WI38 (cell line): ENCODE data around the gene PROKR2.

Source experiments
- H3K4me3 ChIP-seq: 2 replicates; pipeline ENCODE4 v1.5.1; 2011; ENCODE audit warnings: low read depth, mild to moderate bottlenecking, control low read depth, low read length
- CTCF ChIP-seq: IDR thresholded peaks from 2 replicates; pipeline ENCODE4 v1.5.1; 2012; ENCODE audit warnings: low read depth, mild to moderate bottlenecking, control low read depth, low read length

The PROKR2 gene

DNA sequence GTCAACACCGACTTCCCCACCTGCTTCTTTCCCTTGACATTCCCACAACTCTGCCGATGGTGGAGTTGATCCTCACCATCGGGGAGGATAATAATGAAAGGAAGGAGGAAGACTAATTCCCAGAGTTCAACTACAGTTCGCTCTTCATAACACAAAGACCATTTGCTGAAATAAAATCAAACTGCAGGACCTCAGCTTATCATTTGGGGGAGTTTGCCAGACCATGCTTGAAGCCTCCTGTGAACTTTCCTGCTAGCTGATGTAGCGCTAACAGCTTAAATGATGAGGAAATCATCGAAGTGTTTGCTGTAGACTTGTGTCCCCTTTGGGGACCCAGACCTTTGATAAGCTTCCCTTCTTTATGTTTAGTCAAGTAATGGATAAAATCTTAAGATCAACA lies 26.2 kb downstream of the PROKR2 start:
- H3K4me3 ChIP-seq, result no peak overlapping the region
- no peak for TF ChIP-seq CTCF

GRCh38 chr20:5282561-5282960 lies 34.2 kb downstream of the PROKR2 start:
- no peak overlapping the region for H3K4me3 ChIP-seq
- no peak for TF ChIP-seq CTCF

DNA sequence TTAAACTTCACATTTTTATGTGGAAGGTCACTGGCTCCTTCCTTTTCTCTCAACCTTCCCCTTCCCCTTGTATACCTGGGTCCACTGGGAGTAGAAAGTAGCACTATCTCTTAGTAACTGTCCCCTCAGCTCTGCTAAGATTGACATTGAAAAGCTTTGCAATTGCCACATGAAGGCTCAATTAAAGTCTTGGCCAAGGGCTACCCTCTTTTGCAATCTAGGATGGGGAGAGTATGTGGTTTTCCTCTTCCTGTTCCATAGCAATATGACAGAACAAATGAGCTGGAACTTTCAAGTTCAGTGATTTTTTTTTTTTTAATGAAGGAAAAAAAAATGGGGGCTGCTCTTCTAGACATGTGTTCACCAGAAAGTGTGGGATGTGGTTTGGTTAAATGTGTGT lies 37.1 kb downstream of the PROKR2 start:
- no peak overlapping the region for H3K4me3 ChIP-seq
- no peak for TF ChIP-seq CTCF

GRCh38 chr20:5272268-5272667 lies 44.5 kb downstream of the PROKR2 start:
- no peak overlapping the region for H3K4me3 ChIP-seq
- no peak for TF ChIP-seq CTCF

- no peak for TF ChIP-seq CTCF
- H3K4me3 ChIP-seq, result no peak overlapping the region
Measured at GRCh38 chr20:5270603-5271002, 46.2 kb downstream of the PROKR2 start.

- TF ChIP-seq CTCF, result no peak
- H3K4me3 ChIP-seq, result no peak overlapping the region
Measured at GRCh38 chr20:5268449-5268848, 48.3 kb downstream of the PROKR2 start.

DNA sequence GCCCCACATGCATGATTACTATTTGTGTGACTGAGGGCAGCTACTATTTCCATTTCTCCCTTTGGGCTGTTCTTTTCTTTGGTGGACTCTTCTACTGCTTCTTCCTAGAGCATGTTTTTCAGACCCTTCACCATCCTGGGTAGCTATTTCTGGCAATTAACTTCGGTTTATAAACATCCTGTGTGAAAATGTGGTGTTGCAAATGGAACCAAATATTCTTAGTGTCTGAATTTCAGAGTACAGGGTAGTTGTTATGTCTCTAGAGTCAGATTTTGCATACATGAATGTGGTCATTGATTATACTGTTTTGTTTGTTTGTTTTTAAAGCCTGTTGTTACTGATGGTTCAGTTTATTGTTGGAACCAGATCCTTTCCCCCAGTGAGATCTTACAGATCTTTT lies 49.7 kb downstream of the PROKR2 start:
- no peak overlapping the region for H3K4me3 ChIP-seq
- TF ChIP-seq CTCF, result no peak
